GM23248 (cell line): Measurements from ENCODE around the gene NHLH1. TPM values are rescaled to one million over a fixed set of nuclear protein-coding genes. Genes with fewer than 3 reads are reported as not detected.

Source experiments
- DNase-seq: peaks from one replicate; pipeline ENCODE4 v3.0.0-alpha.2; 2015
- H2AFZ ChIP-seq: fragments of 200-600 bp; sonication (generic); 2 replicates; pipeline ENCODE4 v1.6.1; 2016; ENCODE audit warnings: antibody characterized with exemption
- H3F3A ChIP-seq: fragments of 200-600 bp; sonication (generic); 2 replicates; pipeline ENCODE4 v1.6.1; 2016; ENCODE audit warnings: mild to moderate bottlenecking, antibody characterized with exemption, mixed run types; ENCODE audit not compliant: insufficient read depth
- H3K27ac ChIP-seq: fragments of 200-600 bp; sonication (generic); 2 replicates; pipeline ENCODE4 v1.5.1; 2016; ENCODE audit warnings: mild to moderate bottlenecking
- H3K27me3 ChIP-seq: fragments of 200-600 bp; sonication (generic); replicated peaks from 2 replicates; pipeline ENCODE4 v1.6.1; 2016; ENCODE audit warnings: mild to moderate bottlenecking; ENCODE audit not compliant: insufficient read depth
- H3K36me3 ChIP-seq: fragments of 200-600 bp; sonication (generic); 2 replicates; pipeline ENCODE4 v1.6.1; 2016; ENCODE audit warnings: low read depth, mild to moderate bottlenecking
- H3K4me1 ChIP-seq: fragments of 200-600 bp; sonication (generic); 2 replicates; pipeline ENCODE4 v1.6.1; 2016; ENCODE audit warnings: mild to moderate bottlenecking; ENCODE audit not compliant: insufficient read depth
- H3K4me2 ChIP-seq: fragments of 200-600 bp; sonication (generic); one replicate; pipeline ENCODE4 v1.6.1; 2016; ENCODE audit warnings: mild to moderate bottlenecking; ENCODE audit not compliant: unreplicated experiment
- H3K4me3 ChIP-seq: fragments of 200-600 bp; sonication (generic); 2 replicates; pipeline ENCODE4 v1.5.1; 2016; ENCODE audit warnings: mild to moderate bottlenecking
- H3K79me2 ChIP-seq: fragments of 200-600 bp; sonication (generic); 2 replicates; pipeline ENCODE4 v1.6.1; 2016; ENCODE audit warnings: mild to moderate bottlenecking; ENCODE audit not compliant: insufficient read depth
- H3K9ac ChIP-seq: fragments of 200-600 bp; sonication (generic); 2 replicates; pipeline ENCODE4 v1.6.1; 2016; ENCODE audit warnings: mild to moderate bottlenecking
- H3K9me2 ChIP-seq: fragments of 200-600 bp; sonication (generic); 2 replicates; pipeline ENCODE4 v1.6.1; 2016; ENCODE audit warnings: mixed run types, mild to moderate bottlenecking, moderate library complexity; ENCODE audit not compliant: insufficient read depth
- H3K9me3 ChIP-seq: fragments of 200-600 bp; sonication (generic); one replicate; pipeline ENCODE4 v1.6.1; 2017; ENCODE audit warnings: low read depth
- H4K20me1 ChIP-seq: fragments of 200-600 bp; sonication (generic); 2 replicates; pipeline ENCODE4 v1.6.0; 2016; ENCODE audit not compliant: insufficient read depth
- EZH2 ChIP-seq: fragments of 200-600 bp; sonication (generic); IDR thresholded peaks from 2 replicates; pipeline ENCODE4 v1.6.1; 2018; ENCODE audit warnings: antibody characterized with exemption, mild to moderate bottlenecking; ENCODE audit not compliant: insufficient read depth, poor library complexity, severe bottlenecking
- EZH2phosphoT487 ChIP-seq: fragments of 200-600 bp; sonication (generic); IDR thresholded peaks from 2 replicates; pipeline ENCODE4 v1.6.1; 2018; ENCODE audit warnings: antibody characterized with exemption, moderate library complexity, mild to moderate bottlenecking, low read depth; ENCODE audit not compliant: insufficient read depth
- WGBS, 2 experiments: methylation state at CpG; one replicate each; pipeline ENCODE4 v1.1.6; 2015 to 2017; ENCODE audit warnings: low lambda C conversion rate in 2 of 2, low coverage in 1 of 2; ENCODE audit errors: missing lambda C conversion rate in 2 of 2; 5-methylcytosine and 5-hydroxymethylcytosine counted together
- in situ Hi-C: fragments of 300-500 bp; cut with MboI; formaldehyde crosslinking; loops from 2 replicates; pipeline ENCODE4 v1.15.0; 2020
- polyA plus RNA-seq: library from polyadenylated mRNA; unstranded; fragments of >200 nt; fragmentation: Nextera tagmentation; extraction: Ambion mirVana; gene quantifications from 2 replicates; pipeline ENCODE4 v1.2.1, GENCODE V29; 2016
- total RNA-seq: library from RNA; depleted of rRNA; stranded (reverse); fragments of >200 nt; shearing (Covaris generic); gene quantifications from 2 replicates; pipeline ENCODE4 v1.2.3, GENCODE V29; 2014

NHLH1 gene
- total and polyA plus RNA-seq, 2 experiments from 2014 or later: 0.31 TPM; not detected in 1

- Histone ChIP-seq H3K4me3 (no peak overlapping the region), H3K9me2 (no peaks in the 10 kb centered on the region), H3K4me2 (no peak overlapping the region), H3K9ac (no peak overlapping the region), H4K20me1 (no peaks in the 10 kb centered on the region), H3K36me3 (no peaks in the 10 kb centered on the region), H3K27me3 (peaks cover 60% of the 10 kb centered on the region), H3K4me1 (no peaks in the 10 kb centered on the region), H3K79me2 (no peaks in the 10 kb centered on the region), H3K27ac (no peak overlapping the region), H2AFZ (no peak overlapping the region), H3K9me3 (no peaks in the 10 kb centered on the region), H3F3A (no peaks in the 10 kb centered on the region)
- in situ Hi-C loops: no loop called here
- no peak for TF ChIP-seq EZH2phosphoT487
- TF ChIP-seq EZH2: no peak
- DNase-seq: no peak
- 41 to 67% methylated on average over 3 of the region's 3 CpGs for WGBS, 2 experiments
These were observed 37.2 kb downstream of the NHLH1 start for GRCh38 chr1:160404094-160404493.

GRCh38 chr1:160405331-160405877, 38.5 kb downstream of the NHLH1 start:
- WGBS, 2 experiments: 67 to 79% methylated on average over 2 of the region's 2 CpGs
- no peaks in the 10 kb centered on the region for H3F3A ChIP-seq
- no peaks in the 10 kb centered on the region for H3K9me2 ChIP-seq
- no peaks in the 10 kb centered on the region for H4K20me1 ChIP-seq
- in situ Hi-C loops: no loop called here
- H2AFZ ChIP-seq: no peak overlapping the region
- H3K9ac ChIP-seq: no peak overlapping the region
- no peak overlapping the region for H3K4me3 ChIP-seq
- no peak for DNase-seq
- no peaks in the 10 kb centered on the region for H3K36me3 ChIP-seq
- no peaks in the 10 kb centered on the region for H3K9me3 ChIP-seq
- no peak for TF ChIP-seq EZH2phosphoT487
- TF ChIP-seq EZH2: no peak
- H3K27me3 ChIP-seq: peaks cover 49% of the 10 kb centered on the region
- H3K4me1 ChIP-seq: no peaks in the 10 kb centered on the region
- H3K27ac ChIP-seq: no peak overlapping the region
- H3K79me2 ChIP-seq: no peaks in the 10 kb centered on the region
- no peak overlapping the region for H3K4me2 ChIP-seq

GRCh38 chr1:160406131-160406968, 39.5 kb downstream of the NHLH1 start:
- Histone ChIP-seq H3K79me2 (no peaks in the 10 kb centered on the region), H3K4me1 (no peaks in the 10 kb centered on the region), H3F3A (no peaks in the 10 kb centered on the region), H3K36me3 (no peaks in the 10 kb centered on the region), H3K27me3 (peaks cover 47% of the 10 kb centered on the region), H3K4me3 (no peak overlapping the region), H3K4me2 (no peak overlapping the region), H4K20me1 (no peaks in the 10 kb centered on the region), H3K27ac (no peak overlapping the region), H3K9ac (no peak overlapping the region), H2AFZ (no peak overlapping the region), H3K9me2 (no peaks in the 10 kb centered on the region), H3K9me3 (no peaks in the 10 kb centered on the region)
- WGBS, 2 experiments: 61 to 64% methylated on average over 15 of the region's 15 CpGs
- DNase-seq: no peak
- no peak for TF ChIP-seq EZH2
- TF ChIP-seq EZH2phosphoT487: no peak
- in situ Hi-C loops: no loop called here

GRCh38 chr1:160407839-160408801, 41.2 kb downstream of the NHLH1 start:
- Histone ChIP-seq H3K27ac (no peak overlapping the region), H3K4me3 (no peak overlapping the region), H3K9ac (no peak overlapping the region), H3F3A (no peaks in the 10 kb centered on the region), H3K36me3 (no peaks in the 10 kb centered on the region), H3K9me2 (no peaks in the 10 kb centered on the region), H3K4me2 (no peak overlapping the region), H3K9me3 (no peaks in the 10 kb centered on the region), H4K20me1 (no peaks in the 10 kb centered on the region), H3K79me2 (no peaks in the 10 kb centered on the region), H2AFZ (no peak overlapping the region), H3K4me1 (no peaks in the 10 kb centered on the region), H3K27me3 (peaks cover 46% of the 10 kb centered on the region)
- TF ChIP-seq EZH2phosphoT487 (no peak), EZH2 (no peak)
- in situ Hi-C loops: no loop called here
- no peak for DNase-seq
- WGBS, 2 experiments: 67 to 71% methylated on average over 11 to 12 of the region's 12 CpGs
